ENCODE data around the gene GORASP2.

The GORASP2 gene

DNA sequence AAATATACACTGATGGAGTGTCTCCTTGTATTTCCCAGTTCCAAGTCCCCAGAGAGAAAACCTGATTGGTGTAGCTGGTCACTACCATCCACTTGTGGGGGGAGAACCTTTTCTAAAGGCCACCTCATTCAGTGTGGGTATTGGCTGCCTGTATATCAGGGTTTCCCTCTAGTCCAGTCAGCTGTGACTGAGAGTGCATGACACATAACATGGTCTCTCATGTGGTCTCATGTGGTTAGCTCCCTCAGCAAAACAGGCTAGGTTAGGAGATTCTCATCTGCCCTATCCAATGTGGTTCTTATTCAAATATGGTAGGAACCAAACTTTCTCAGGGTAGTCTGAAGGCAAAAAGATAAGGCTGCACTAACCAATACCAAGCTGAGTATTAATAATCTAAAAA, 4.1 kb upstream of the GORASP2 start:
- Histone ChIP-seq H3K4me3 (ENCODE audit: low read length) (no peak overlapping the region), H3K27ac (ENCODE audit: low read depth, low read length) (no peak overlapping the region)

GRCh38 chr2:170925923-170926322, 3.1 kb upstream of the GORASP2 start:
- H3K9me2 ChIP-seq (replicated peaks; ENCODE audit: control insufficient read depth, low read length): no peaks in the 10 kb centered on the region
- H3K36me3 ChIP-seq (ENCODE audit: control insufficient read depth, low read length): peaks cover 20% of the 10 kb centered on the region
- no peak overlapping the region for H3K27ac ChIP-seq (ENCODE audit: low read depth, low read length)
- H3K79me2 ChIP-seq (ENCODE audit: control insufficient read depth, low read length): peaks cover 26% of the 10 kb centered on the region
- TF ChIP-seq EZH2phosphoT487 (IDR thresholded peaks at IDR 0.05; ENCODE audit: borderline replicate concordance, low read length) (no peak), CTCF (IDR thresholded peaks at IDR 0.05; ENCODE audit: low read depth, low read length, poor library complexity, severe bottlenecking) (no peak)
- H3K4me2 ChIP-seq (ENCODE audit: low read length): no peak overlapping the region
- H3K4me3 ChIP-seq (ENCODE audit: low read length): no peak overlapping the region
- H4K20me1 ChIP-seq (ENCODE audit: control insufficient read depth, insufficient read depth, low read depth, low read length): peaks cover 6% of the 10 kb centered on the region; the same call in 1 of the 2 replicates
- no peaks in the 10 kb centered on the region for H3K27me3 ChIP-seq (ENCODE audit: control insufficient read depth, low read length)
- peaks cover 35% of the 10 kb centered on the region for H3K9me3 ChIP-seq (ENCODE audit: control insufficient read depth, insufficient read depth, low read length)
- H3K4me1 ChIP-seq (ENCODE audit: control insufficient read depth, low read length): peaks cover 14% of the 10 kb centered on the region
- H3F3A ChIP-seq (ENCODE audit: control insufficient read depth, insufficient read depth): no peaks in the 10 kb centered on the region

More for the DNA sequence above, 4.1 kb upstream of the GORASP2 start:
- Histone ChIP-seq H3K4me2 (ENCODE audit: low read length) (no peak overlapping the region), H3K79me2 (ENCODE audit: control insufficient read depth, low read length) (peaks cover 17% of the 10 kb centered on the region), H3K4me1 (ENCODE audit: control insufficient read depth, low read length) (peaks cover 10% of the 10 kb centered on the region), H3K36me3 (ENCODE audit: control insufficient read depth, low read length) (peaks cover 12% of the 10 kb centered on the region), H3K9me2 (replicated peaks; ENCODE audit: control insufficient read depth, low read length) (no peaks in the 10 kb centered on the region), H3K27me3 (ENCODE audit: control insufficient read depth, low read length) (no peaks in the 10 kb centered on the region), H3F3A (ENCODE audit: control insufficient read depth, insufficient read depth) (no peaks in the 10 kb centered on the region), H4K20me1 (ENCODE audit: control insufficient read depth, insufficient read depth, low read depth, low read length) (no peaks in the 10 kb centered on the region), H3K9me3 (ENCODE audit: control insufficient read depth, insufficient read depth, low read length) (peaks cover 35% of the 10 kb centered on the region)
- TF ChIP-seq CTCF (IDR thresholded peaks at IDR 0.05; ENCODE audit: low read depth, low read length, poor library complexity, severe bottlenecking) (no peak), EZH2phosphoT487 (IDR thresholded peaks at IDR 0.05; ENCODE audit: borderline replicate concordance, low read length) (no peak)

- H4K20me1 ChIP-seq (ENCODE audit: control insufficient read depth, insufficient read depth, low read depth, low read length): peaks cover 14% of the 10 kb centered on the region; the same call in 1 of the 2 replicates
- no peak overlapping the region for H3K4me3 ChIP-seq (ENCODE audit: low read length)
- peaks cover 35% of the 10 kb centered on the region for H3K9me3 ChIP-seq (ENCODE audit: control insufficient read depth, insufficient read depth, low read length)
- peaks cover 28% of the 10 kb centered on the region for H3K36me3 ChIP-seq (ENCODE audit: control insufficient read depth, low read length)
- H3K4me2 ChIP-seq (ENCODE audit: low read length): no peak overlapping the region
- H3K27me3 ChIP-seq (ENCODE audit: control insufficient read depth, low read length): no peaks in the 10 kb centered on the region
- H3K27ac ChIP-seq (ENCODE audit: low read depth, low read length): no peak overlapping the region
- H3K9me2 ChIP-seq (replicated peaks; ENCODE audit: control insufficient read depth, low read length): no peaks in the 10 kb centered on the region
- TF ChIP-seq CTCF (IDR thresholded peaks at IDR 0.05; ENCODE audit: low read depth, low read length, poor library complexity, severe bottlenecking) (no peak), EZH2phosphoT487 (IDR thresholded peaks at IDR 0.05; ENCODE audit: borderline replicate concordance, low read length) (no peak)
- H3K4me1 ChIP-seq (ENCODE audit: control insufficient read depth, low read length): peaks cover 23% of the 10 kb centered on the region
- H3F3A ChIP-seq (ENCODE audit: control insufficient read depth, insufficient read depth): no peaks in the 10 kb centered on the region
- H3K79me2 ChIP-seq (ENCODE audit: control insufficient read depth, low read length): peaks cover 35% of the 10 kb centered on the region
These were observed 2.2 kb upstream of the GORASP2 start for GRCh38 chr2:170926743-170927297.

Measured in DOHH2 (cell line).